ENCODE results near the gene NBR1.

The NBR1 gene

GRCh38 chr17:43219001-43219400, 48.0 kb downstream of the NBR1 start:
- TF ChIP-seq, protein P1, sequence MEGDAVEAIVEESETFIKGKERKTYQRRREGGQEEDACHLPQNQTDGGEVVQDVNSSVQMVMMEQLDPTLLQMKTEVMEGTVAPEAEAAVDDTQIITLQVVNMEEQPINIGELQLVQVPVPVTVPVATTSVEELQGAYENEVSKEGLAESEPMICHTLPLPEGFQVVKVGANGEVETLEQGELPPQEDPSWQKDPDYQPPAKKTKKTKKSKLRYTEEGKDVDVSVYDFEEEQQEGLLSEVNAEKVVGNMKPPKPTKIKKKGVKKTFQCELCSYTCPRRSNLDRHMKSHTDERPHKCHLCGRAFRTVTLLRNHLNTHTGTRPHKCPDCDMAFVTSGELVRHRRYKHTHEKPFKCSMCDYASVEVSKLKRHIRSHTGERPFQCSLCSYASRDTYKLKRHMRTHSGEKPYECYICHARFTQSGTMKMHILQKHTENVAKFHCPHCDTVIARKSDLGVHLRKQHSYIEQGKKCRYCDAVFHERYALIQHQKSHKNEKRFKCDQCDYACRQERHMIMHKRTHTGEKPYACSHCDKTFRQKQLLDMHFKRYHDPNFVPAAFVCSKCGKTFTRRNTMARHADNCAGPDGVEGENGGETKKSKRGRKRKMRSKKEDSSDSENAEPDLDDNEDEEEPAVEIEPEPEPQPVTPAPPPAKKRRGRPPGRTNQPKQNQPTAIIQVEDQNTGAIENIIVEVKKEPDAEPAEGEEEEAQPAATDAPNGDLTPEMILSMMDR (IDR thresholded peaks at IDR 0.05; ENCODE audit: low read length), result no peak
- no peak for TF ChIP-seq EZH2 (IDR thresholded peaks at IDR 0.05; ENCODE audit: borderline replicate concordance, low read length)
- H3K4me2 ChIP-seq (ENCODE audit: low read length), result no peak overlapping the region
- H3K79me2 ChIP-seq (ENCODE audit: insufficient read depth, low read length), result no peaks in the 10 kb centered on the region
- no peaks in the 10 kb centered on the region for H4K20me1 ChIP-seq (ENCODE audit: insufficient read depth, low read length)
- H2AFZ ChIP-seq (ENCODE audit: low read length), result no peak overlapping the region
- no peaks in the 10 kb centered on the region for H3K27me3 ChIP-seq (ENCODE audit: insufficient read depth, low read length)
- no peak overlapping the region for H3K27ac ChIP-seq (ENCODE audit: low read depth, low read length, poor library complexity, severe bottlenecking)
- H3K9me2 ChIP-seq (ENCODE audit: low read depth, low read length), result no peaks in the 10 kb centered on the region
- no peaks in the 10 kb centered on the region for H3K36me3 ChIP-seq (ENCODE audit: insufficient read depth, low read length)
- H3K4me3 ChIP-seq (ENCODE audit: low read depth, low read length, poor library complexity, severe bottlenecking), result no peak overlapping the region
- H3K9me3 ChIP-seq (ENCODE audit: low read length), result no peaks in the 10 kb centered on the region
- H3K9ac ChIP-seq (ENCODE audit: low read length), result no peak overlapping the region
- H3F3A ChIP-seq (ENCODE audit: insufficient read depth, low read length), result no peaks in the 10 kb centered on the region
- no peaks in the 10 kb centered on the region for H3K4me1 ChIP-seq (ENCODE audit: insufficient read depth, low read length, severe bottlenecking)

DNA sequence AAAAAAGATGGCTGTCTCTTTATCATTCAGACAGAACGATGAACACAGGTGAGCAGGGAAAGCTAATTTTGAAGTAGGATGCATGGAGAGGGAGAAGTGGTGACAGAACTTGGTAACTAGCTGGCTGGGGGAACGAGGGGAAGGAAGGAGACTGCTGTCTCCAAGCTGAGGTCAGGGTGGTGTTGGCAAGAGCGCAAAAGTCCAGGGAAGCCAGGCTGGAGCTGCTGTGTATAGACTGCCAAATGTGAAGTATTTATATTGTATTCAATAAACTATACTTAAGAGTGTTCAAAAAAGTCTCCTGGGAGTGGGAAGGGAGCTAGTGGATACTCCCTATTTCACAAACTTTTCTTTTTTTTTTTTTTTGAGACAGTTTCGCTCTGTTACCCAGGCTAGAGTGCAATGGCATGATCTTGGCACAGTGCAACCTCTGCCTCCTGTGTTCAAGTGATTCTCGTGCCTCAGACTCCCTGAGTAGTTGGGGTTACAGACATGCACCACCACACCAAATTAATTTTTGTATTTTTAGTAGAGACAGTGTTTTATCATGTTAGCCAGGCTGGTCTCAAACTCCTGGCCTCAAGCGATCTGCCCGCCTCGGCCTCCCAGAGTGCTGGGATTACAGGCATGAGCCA, 48.8 kb downstream of the NBR1 start:
- Histone ChIP-seq H3K9me3 (ENCODE audit: low read length) (no peaks in the 10 kb centered on the region), H3F3A (ENCODE audit: insufficient read depth, low read length) (no peaks in the 10 kb centered on the region), H3K79me2 (ENCODE audit: insufficient read depth, low read length) (no peaks in the 10 kb centered on the region), H3K9me2 (ENCODE audit: low read depth, low read length) (no peaks in the 10 kb centered on the region), H3K4me1 (ENCODE audit: insufficient read depth, low read length, severe bottlenecking) (no peaks in the 10 kb centered on the region), H3K4me2 (ENCODE audit: low read length) (no peak overlapping the region), H3K36me3 (ENCODE audit: insufficient read depth, low read length) (no peaks in the 10 kb centered on the region), H2AFZ (ENCODE audit: low read length) (no peak overlapping the region), H4K20me1 (ENCODE audit: insufficient read depth, low read length) (no peaks in the 10 kb centered on the region), H3K4me3 (ENCODE audit: low read depth, low read length, poor library complexity, severe bottlenecking) (no peak overlapping the region), H3K27me3 (ENCODE audit: insufficient read depth, low read length) (no peaks in the 10 kb centered on the region), H3K27ac (ENCODE audit: low read depth, low read length, poor library complexity, severe bottlenecking) (no peak overlapping the region), H3K9ac (ENCODE audit: low read length) (no peak overlapping the region)
- TF ChIP-seq EZH2 (IDR thresholded peaks at IDR 0.05; ENCODE audit: borderline replicate concordance, low read length), result no peak
- TF ChIP-seq, protein P1 (IDR thresholded peaks at IDR 0.05; ENCODE audit: low read length), result no peak

DNA sequence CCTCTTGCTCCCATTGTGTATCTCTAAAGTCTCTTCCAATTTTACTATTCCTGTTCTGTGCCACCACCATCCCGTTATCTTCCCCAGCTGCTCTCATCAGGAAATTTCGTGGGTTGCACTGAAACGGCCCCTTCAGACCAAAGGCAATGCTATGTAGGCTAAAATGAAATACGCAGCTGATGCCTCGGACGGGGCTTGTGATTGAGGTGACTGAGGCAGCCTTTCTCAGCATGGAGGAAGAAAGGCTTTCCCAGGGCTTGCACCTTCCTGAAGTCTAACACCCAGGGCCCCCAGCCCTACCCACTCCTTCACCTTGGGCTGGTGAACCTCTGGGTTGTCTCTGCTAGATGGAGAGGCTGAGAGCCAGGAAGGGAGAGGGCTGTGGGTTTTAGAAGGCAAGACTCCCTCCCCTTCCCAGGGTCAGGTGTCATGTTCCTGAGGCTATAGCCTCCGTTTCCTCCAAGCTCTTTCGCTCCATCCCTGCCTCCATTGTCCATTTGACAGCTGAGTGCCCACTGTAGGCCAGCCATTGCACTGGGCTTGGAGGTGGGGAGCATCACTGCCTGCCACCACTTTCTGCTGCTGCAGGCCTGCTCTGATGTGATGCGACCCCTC, 49.6 kb downstream of the NBR1 start:
- no peak overlapping the region for H3K4me3 ChIP-seq (ENCODE audit: low read depth, low read length, poor library complexity, severe bottlenecking)
- no peak overlapping the region for H2AFZ ChIP-seq (ENCODE audit: low read length)
- H3K9me3 ChIP-seq (ENCODE audit: low read length), result no peaks in the 10 kb centered on the region
- H3K27me3 ChIP-seq (ENCODE audit: insufficient read depth, low read length), result no peaks in the 10 kb centered on the region
- H3K4me2 ChIP-seq (ENCODE audit: low read length), result no peak overlapping the region
- no peaks in the 10 kb centered on the region for H3F3A ChIP-seq (ENCODE audit: insufficient read depth, low read length)
- no peak overlapping the region for H3K9ac ChIP-seq (ENCODE audit: low read length)
- TF ChIP-seq, protein P1 (IDR thresholded peaks at IDR 0.05; ENCODE audit: low read length), result no peak
- TF ChIP-seq EZH2 (IDR thresholded peaks at IDR 0.05; ENCODE audit: borderline replicate concordance, low read length), result no peak
- no peaks in the 10 kb centered on the region for H3K9me2 ChIP-seq (ENCODE audit: low read depth, low read length)
- no peaks in the 10 kb centered on the region for H3K4me1 ChIP-seq (ENCODE audit: insufficient read depth, low read length, severe bottlenecking)
- H3K36me3 ChIP-seq (ENCODE audit: insufficient read depth, low read length), result no peaks in the 10 kb centered on the region
- no peaks in the 10 kb centered on the region for H4K20me1 ChIP-seq (ENCODE audit: insufficient read depth, low read length)
- no peaks in the 10 kb centered on the region for H3K79me2 ChIP-seq (ENCODE audit: insufficient read depth, low read length)
- H3K27ac ChIP-seq (ENCODE audit: low read depth, low read length, poor library complexity, severe bottlenecking), result no peak overlapping the region

Data from OCI-LY1 (cell line).